Non-pigmented ciliary epithelial cell (primary cell): ENCODE data around the gene NLGN4X.

Experiments
- DNase-seq: peaks from one replicate; pipeline ENCODE4 v3.0.0-alpha.2; 2010; ENCODE audit warnings: low read depth

The NLGN4X gene

GRCh38 chrX:6151971-6152370 lies 76.7 kb downstream of the NLGN4X start:
- no peak for DNase-seq

DNA sequence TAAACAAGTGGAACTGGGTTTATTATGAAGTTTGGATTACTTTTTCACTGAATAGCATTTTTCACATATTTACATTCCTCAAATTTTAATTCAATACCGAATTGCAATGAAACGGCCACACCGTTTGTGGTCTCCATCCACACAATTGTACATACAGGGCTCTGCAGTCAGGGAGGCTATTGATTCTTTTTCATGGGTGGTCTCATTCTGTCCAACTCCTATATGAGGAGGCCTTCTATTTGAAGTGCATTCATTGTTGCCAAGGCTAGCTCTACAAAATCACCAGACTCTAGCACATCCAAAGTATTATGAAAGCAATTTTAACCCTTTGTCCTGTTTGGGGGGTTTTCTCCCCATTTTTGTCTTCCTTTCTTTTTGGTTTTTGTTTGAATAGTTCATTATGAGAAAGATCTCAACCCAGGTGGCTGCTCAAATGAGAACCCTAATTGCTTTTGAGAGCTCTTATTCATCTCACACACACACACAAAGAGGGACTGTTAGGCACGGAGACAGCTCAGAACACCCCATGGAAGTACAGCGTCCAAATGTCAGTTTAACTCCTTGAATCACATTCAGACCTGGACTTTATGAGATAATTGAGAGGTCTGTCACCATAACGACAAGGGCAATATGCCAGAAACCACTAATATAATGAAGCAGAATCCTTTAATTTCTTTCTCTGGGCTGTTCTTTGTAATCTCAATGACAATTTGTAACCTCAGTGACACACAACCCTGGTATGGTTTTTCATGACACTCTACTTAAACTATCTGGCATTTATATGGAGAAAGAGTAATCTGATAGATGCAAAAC lies 79.4 kb downstream of the NLGN4X start:
- no peak for DNase-seq

GRCh38 chrX:6134255-6134654 lies 94.4 kb downstream of the NLGN4X start:
- no peak for DNase-seq

- no peak for DNase-seq
These were observed 95.7 kb downstream of the NLGN4X start for GRCh38 chrX:6132970-6133369.

DNA sequence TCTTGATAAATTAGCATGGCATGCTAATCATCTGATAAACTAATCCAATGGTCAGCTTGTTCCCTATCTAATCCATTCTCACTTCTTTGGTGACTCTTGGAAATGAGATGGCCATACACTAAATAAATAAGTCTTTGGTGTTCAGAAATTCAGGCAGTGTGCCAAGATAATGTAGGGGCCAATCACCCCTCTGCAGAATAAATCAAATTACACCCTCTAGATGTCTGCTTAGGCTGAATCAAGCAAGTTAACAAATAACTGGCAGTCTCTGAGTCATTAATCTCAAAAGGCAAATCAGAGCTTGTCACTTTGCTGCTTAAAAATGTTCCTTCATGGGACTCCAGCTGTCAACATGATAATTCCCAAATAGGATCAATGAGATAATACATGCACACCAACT lies 97.4 kb downstream of the NLGN4X start:
- DNase-seq: no peak

DNA sequence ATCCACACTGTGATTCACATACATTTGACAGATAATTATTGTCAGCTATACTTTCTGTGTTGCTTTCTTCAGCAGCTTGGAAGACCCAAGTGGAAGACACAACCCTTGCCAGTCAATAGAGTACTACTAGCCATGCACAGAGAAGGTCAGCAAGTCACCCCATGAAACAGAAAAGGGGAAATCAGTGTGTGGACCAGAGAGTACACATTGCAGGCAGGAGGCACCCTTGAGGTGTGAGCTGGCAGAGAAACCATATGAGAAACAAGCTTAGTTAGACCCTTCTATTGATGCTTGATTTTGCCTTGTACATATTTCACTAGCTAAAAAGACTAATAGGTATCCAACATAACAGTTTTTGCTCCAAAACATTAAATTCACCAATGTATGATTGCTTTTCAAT lies 99.5 kb downstream of the NLGN4X start:
- no peak for DNase-seq

DNA sequence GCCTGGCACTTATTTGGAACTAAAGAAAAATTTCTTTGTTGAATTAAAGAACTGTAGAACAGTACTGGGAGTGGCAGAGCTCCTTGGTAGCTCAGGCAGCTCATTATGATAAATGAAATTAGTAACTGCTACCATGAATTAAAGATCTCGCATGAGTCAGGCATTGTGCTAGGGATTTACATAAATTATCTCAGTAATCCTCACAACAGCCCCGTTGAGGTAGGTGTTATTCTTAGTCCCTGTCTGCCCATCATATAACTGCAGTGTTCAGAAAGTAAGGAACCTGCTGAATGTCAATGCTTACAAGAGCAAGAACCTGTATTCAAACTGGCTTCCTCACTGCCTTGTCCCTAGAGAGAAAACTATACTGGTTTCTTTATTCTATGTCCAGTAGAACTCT lies 108.3 kb downstream of the NLGN4X start:
- DNase-seq: no peak

GRCh38 chrX:6095469-6095868 lies 133.2 kb downstream of the NLGN4X start:
- DNase-seq: no peak

DNA sequence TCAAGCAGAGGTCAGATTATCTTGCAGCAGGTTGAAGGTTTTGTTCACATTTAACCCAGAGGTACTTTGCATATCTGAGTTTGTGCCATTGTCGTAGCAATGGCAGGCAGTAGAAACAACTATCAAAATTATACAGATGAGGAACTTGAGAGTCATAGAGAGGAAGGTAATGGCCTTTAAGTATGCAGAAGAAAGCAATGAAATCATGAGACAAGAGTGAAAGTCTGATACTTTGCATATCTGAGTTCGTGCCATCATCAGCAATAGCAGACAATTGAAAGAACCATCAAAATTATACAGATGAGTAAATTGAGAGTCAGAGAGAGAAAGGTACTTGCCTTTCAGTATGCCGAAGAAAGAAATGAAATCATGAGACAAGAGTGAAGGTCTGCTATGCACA lies 154.1 kb downstream of the NLGN4X start:
- no peak for DNase-seq

- DNase-seq: no peak
These were observed 156.9 kb downstream of the NLGN4X start for GRCh38 chrX:6071731-6072130.

DNA sequence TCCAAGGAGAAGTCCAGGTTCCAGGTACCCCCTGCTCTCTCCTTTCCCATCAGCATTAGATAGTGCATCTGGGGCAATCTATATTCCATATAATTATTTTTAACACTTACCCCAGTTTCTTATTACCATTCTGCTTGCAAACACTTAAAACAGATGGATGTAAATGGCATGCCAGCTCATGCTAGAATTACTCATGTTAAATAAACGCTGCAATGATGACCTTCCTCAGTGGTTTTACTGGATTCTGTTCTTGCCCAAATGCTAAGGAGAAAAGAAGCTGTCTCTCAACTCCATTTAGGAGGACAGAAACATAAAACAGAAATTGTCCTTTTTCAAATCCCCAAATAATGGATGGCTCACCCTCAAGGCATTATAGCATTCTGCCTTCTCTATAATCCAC lies 161.1 kb downstream of the NLGN4X start:
- no peak for DNase-seq

- DNase-seq: no peak
These were observed 175.5 kb downstream of the NLGN4X start for GRCh38 chrX:6053141-6053540.

DNA sequence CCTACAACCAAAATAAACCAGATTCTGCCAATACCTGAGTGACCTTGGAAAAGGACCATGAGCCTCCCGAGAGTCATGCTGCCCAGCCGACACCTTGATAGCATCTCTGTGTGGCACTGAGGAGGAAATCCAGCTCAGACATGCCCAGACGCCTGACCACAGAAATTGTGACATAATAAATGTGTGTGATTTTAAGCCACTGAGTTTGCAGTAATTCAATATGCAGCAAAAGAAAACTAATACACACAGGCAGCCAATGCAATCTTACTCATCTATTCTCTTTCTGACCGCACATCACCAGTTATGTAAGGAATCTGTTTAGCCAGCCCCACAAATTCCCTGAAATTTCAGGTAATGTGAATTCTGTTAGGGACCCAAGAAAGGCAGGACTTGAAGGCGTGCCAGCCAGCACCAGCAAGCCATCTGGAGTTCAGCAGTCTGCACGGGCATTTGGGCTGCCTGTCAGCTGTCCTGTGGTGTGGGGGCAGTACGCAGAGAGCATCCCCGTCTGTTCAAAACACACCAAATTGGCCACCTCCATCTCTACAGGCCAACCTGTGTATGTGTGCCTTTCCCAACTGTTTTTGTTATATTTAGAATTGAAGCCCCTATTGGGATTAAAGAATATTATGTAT lies 176.4 kb downstream of the NLGN4X start:
- no peak for DNase-seq

DNA sequence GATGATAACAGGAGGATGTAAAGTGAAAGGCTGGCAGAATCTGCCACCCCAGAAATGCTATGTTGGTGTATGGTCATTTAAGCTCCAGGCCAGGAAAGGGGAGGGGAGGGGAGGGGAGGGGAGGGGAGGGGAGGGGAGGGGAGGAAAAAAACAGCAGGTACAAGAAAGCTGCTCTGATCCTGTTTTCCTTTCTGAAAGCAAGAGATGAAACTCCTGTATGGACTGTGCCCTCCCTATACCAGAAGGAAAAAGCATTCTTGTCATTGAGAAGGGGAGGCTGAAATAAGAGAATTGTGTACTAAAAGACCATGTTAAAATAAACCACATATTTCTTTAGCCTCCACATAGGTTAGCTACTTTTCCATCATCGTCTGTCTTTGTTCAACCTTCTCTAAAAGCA lies 179.5 kb downstream of the NLGN4X start:
- DNase-seq: no peak

- no peak for DNase-seq
These were observed 187.0 kb downstream of the NLGN4X start for GRCh38 chrX:6041630-6042029.

DNA sequence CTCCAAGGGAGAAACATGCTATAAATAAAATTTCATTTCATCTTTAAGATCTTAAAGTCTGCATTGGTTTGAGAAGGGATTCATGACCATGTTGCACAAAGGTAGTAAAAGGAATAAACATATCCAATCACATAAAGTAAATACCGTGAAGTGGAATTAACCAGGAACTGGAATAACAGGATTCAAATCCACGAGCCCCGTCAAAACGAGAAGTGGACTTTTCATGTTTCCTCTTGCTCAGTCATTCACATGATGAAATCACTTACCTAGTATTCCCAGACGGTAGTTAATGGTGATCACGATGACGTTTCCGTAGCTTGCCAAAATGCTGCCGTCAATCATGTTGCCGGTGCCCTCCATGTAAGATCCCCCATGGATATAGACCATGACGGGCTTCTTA lies 199.7 kb downstream of the NLGN4X start:
- no peak for DNase-seq

DNA sequence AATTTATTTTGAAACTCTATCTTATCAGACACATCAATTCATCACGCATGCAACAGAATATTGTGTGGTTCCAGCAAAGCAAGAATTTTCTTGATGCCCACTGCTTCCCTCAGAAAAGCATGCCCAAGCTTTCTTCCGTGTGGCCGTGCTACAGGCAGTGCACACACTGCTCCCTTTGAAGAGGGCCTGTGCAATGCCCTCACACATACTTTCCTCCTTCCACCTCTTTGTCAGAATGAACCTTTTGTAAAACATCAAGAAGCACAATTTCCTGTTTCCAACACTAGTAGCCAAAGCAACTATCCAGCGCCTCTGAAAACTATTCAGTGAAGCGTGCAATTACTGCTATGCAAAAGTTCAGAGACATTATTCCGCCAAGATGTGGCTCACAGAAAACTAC lies 201.7 kb downstream of the NLGN4X start:
- DNase-seq: no peak

DNA sequence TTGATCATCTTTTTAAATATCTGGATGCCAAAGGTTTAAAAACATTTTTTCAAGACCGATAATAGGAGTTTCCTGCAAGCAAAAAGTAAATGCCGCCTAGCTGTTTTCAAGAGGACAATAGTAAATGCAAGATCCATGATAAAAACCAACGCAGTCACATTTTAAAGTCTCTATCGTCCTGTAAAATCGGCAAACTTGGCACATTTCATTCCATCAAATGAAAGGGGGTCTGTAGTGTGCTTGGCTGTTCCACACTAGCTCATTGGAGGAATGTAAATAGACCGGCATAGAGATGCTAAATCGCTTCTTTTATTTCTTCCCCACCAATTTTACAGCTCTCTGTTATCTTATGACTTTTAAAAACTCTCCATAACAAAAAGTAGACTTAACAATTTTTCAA lies 202.2 kb downstream of the NLGN4X start:
- DNase-seq: no peak

DNA sequence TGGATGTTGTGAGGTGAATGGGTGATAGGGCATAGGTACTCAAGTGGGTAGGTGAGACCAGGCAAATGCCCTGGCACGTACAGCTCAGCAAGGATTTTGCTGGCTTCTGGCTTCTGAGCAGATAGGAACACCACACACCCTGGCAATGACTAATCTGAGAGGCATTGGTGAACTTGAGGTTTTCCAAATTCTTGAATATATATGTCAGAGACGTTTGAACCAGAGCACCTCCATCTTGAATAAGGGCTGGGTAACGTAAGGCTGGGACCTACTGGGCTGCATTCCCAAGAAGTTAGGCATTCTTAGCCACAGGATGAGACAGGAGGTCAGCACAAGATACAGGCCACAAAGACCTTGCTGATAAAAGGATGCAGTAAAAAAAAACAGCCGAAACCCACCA lies 204.5 kb downstream of the NLGN4X start:
- peak; percentile 11 for DNase-seq

- DNase-seq: no peak
These were observed 207.2 kb downstream of the NLGN4X start for GRCh38 chrX:6021316-6022091.

- no peak for DNase-seq
These were observed 209.6 kb downstream of the NLGN4X start for GRCh38 chrX:6019076-6019475.

DNA sequence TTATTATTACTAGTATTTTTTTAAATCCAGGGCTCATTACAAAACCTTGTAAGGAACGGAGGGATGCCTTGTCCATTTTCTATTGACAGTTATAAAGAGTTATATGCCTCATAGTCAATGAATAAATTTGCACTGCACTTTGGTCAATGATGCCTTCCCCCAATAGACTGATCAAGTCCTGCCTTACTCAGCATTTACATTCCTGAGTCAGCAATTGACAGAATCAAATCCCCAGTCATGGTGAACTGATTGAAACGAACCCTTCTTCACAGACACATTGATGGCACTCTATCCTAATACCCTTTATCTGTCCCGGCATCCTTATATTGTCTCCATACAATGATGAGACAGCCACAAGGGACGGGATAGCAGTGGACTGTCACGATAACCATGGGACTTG lies 213.2 kb downstream of the NLGN4X start:
- no peak for DNase-seq

- no peak for DNase-seq
These were observed 216.3 kb downstream of the NLGN4X start for GRCh38 chrX:6012357-6012756.
